22Rv1 (cell line): ENCODE measurements around the gene PLA2G4D.

Experiments used
- CTCF ChIP-seq: fragments of 450-650 bp; IDR thresholded peaks from 2 replicates; pipeline ENCODE4 v1.5.1; 2017; ENCODE audit warnings: mild to moderate bottlenecking
- ZFX ChIP-seq: fragments of 450-650 bp; IDR thresholded peaks from 2 replicates; pipeline ENCODE4 v1.6.1; 2017; ENCODE audit warnings: antibody characterized with exemption, borderline replicate concordance

GRCh38 chr15:42060477-42060763 lies 33.9 kb downstream of the PLA2G4D start:
- TF ChIP-seq CTCF (no peak), ZFX (no peak)
